Epidermal melanocyte (primary cell): ENCODE measurements around the gene SLC39A11.
A peak's percentile ranks its signal among the peaks of the same experiment; 100 is the strongest.
"Not testable (repeated sequence)": the region's sequence is repeated elsewhere in the genome, so short reads cannot be mapped to it uniquely, and the experiment has no call there.

Experiments
- DNase-seq: peaks from one replicate; pipeline ENCODE4 v3.0.0; 2011; ENCODE audit warnings: low spot score; ENCODE audit not compliant: insufficient read length

The SLC39A11 gene

GRCh38 chr17:73072219-73072962 lies 20.1 kb downstream of the SLC39A11 start:
- no peak for DNase-seq

GRCh38 chr17:73071066-73071999 lies 21.2 kb downstream of the SLC39A11 start:
- DNase-seq = no peak

- no peak for DNase-seq
These were observed 22.6 kb downstream of the SLC39A11 start for GRCh38 chr17:73069841-73070240.

GRCh38 chr17:73069164-73069770 lies 23.2 kb downstream of the SLC39A11 start:
- DNase-seq = no peak

- DNase-seq = peak; percentile 40
These were observed 23.9 kb downstream of the SLC39A11 start for GRCh38 chr17:73068322-73069153.

GRCh38 chr17:73067699-73068098 lies 24.8 kb downstream of the SLC39A11 start:
- DNase-seq = not testable (repeated sequence)

- DNase-seq = no peak
These were observed 25.4 kb downstream of the SLC39A11 start for GRCh38 chr17:73067075-73067474.

GRCh38 chr17:73066148-73066884 lies 26.2 kb downstream of the SLC39A11 start:
- no peak for DNase-seq

- DNase-seq = no peak
These were observed 27.1 kb downstream of the SLC39A11 start for GRCh38 chr17:73065376-73065775.

- DNase-seq = peak; percentile 78
These were observed 28.2 kb downstream of the SLC39A11 start for GRCh38 chr17:73064084-73064938.

GRCh38 chr17:73062726-73063125 lies 29.8 kb downstream of the SLC39A11 start:
- no peak for DNase-seq

GRCh38 chr17:73061161-73061560 lies 31.3 kb downstream of the SLC39A11 start:
- DNase-seq = no peak

- no peak for DNase-seq
These were observed 31.8 kb downstream of the SLC39A11 start for GRCh38 chr17:73060721-73061120.

- DNase-seq = not testable (repeated sequence)
These were observed 32.8 kb downstream of the SLC39A11 start for GRCh38 chr17:73059713-73060112.

GRCh38 chr17:73058022-73058421 lies 34.5 kb downstream of the SLC39A11 start:
- no peak for DNase-seq

GRCh38 chr17:73057196-73057595 lies 35.3 kb downstream of the SLC39A11 start:
- DNase-seq = no peak

GRCh38 chr17:73052923-73053322 lies 39.6 kb downstream of the SLC39A11 start:
- no peak for DNase-seq

- DNase-seq = no peak
These were observed 41.7 kb downstream of the SLC39A11 start for GRCh38 chr17:73050797-73051196.

- DNase-seq = no peak
These were observed 44.3 kb downstream of the SLC39A11 start for GRCh38 chr17:73048170-73048569.
